H1 (cell line): ENCODE results near the gene NDUFAB1. TPM values are rescaled to one million over a fixed set of nuclear protein-coding genes. Genes with fewer than 3 reads are reported as not detected.

ENCODE experiments used
- CTCF ChIP-seq, 3 experiments: IDR thresholded peaks; 1 replicate in 2 of 3; 2 replicates in 1 of 3; pipeline versions ENCODE4 v1.5.1 to v1.6.1; 2011; ENCODE audit warnings: low read length in 3 of 3, mild to moderate bottlenecking in 3 of 3, inconsistent platforms in 2 of 3, low read depth in 1 of 3, moderate library complexity in 1 of 3; ENCODE audit not compliant: insufficient read depth in 1 of 3; ENCODE audit errors: control extremely low read depth in 1 of 3
- E2F6 ChIP-seq: IDR thresholded peaks from 2 replicates; pipeline ENCODE4 v1.6.1; 2012; ENCODE audit warnings: inconsistent platforms
- TAF7 ChIP-seq: optimal IDR thresholded peaks from 2 replicates; pipeline ENCODE3; 2011; ENCODE audit warnings: low read depth, mild to moderate bottlenecking, inconsistent platforms, low read length, moderate library complexity, borderline replicate concordance
- ZNF274 ChIP-seq: IDR thresholded peaks from 2 replicates; pipeline ENCODE4 v1.7.0; 2012; ENCODE audit warnings: low read length, borderline replicate concordance; ENCODE audit errors: extremely low read depth
- polyA plus RNA-seq, 7 experiments: library from polyadenylated mRNA; depleted of rRNA in 3 of 7; stranded (reverse) in 5 of 7; unstranded in 2 of 7; fragments of >200 nt in 5 of 7; fragments of 200-250 nt in 2 of 7; gene quantifications; 1 replicate in 5 of 7; 2 replicates in 1 of 7; 4 replicates in 1 of 7; pipeline versions ENCODE4 v1.2.1 to v1.2.3, GENCODE V29; 2011 to 2013; ENCODE audit warnings: missing spikeins in 2 of 7, mixed read lengths in 2 of 7
- total RNA-seq: library from RNA; stranded (reverse); fragmentation: NEBNext Ultra II Directional; extraction: Animal tissue kit (Norgen Biotek cat#: 25700); gene quantifications from 2 replicates; pipeline ENCODE4 v1.2.1, GENCODE V29; 2021
- TF ChIP-seq, protein P1 (sequence below): fragments of 300-600 bp; sonication (generic); IDR thresholded peaks from 2 replicates; pipeline ENCODE4 v1.7.1; 2012; ENCODE audit warnings: low read length, moderate library complexity, mild to moderate bottlenecking, inconsistent platforms; ENCODE audit not compliant: insufficient replicate concordance

Gene NDUFAB1
- total and polyA plus RNA-seq, 2 of the 8 experiments (the other 6 are each of a cell fraction or from before 2014, with no cell fraction given) = 135 to 294 TPM

DNA sequence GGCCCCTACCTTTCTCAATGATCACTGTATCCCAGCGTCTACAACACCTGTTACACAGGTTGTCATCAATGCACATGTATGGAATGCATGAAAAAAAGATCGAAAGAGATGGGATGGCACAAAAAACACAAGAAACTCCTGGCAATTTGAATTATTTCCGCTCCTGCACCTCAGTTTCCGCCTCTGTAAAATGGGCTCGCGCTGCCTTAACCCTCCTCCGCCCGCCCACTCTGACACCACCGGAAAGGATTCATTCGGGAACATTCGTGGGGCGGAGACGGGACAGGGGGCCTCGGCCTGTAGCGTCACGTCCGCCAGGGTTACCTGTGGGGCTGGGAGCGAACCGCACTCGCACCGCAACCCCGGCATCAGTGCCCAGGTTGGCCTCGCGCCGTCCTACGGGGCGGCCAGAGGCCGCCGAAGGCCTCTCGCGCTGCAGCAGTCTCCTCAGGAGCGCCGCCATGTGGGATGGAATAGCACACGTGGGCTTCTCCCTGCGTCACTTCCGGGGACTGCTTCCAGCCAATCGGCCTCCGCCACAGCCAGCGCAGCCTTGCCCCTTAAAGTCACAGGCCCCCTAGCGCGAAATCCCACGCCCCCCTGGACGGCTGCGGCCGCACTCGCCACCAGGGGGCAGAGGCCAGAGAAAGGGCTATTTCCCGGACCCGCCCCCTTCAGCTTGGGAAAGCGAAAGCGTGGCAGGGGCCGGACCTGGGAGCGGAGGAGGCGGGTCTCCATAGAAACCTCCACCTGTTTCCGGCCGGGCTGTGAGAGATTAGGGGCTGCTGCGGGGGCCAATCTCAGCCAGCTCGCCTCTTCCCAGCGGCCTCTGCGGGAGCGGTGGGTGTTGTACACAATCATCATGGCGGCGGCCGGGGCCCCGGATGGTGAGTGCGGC lies 39.0 kb downstream of the NDUFAB1 start, which contains the start of the genes EARS2 and UBFD1 (continued):
- TF ChIP-seq, protein P1, sequence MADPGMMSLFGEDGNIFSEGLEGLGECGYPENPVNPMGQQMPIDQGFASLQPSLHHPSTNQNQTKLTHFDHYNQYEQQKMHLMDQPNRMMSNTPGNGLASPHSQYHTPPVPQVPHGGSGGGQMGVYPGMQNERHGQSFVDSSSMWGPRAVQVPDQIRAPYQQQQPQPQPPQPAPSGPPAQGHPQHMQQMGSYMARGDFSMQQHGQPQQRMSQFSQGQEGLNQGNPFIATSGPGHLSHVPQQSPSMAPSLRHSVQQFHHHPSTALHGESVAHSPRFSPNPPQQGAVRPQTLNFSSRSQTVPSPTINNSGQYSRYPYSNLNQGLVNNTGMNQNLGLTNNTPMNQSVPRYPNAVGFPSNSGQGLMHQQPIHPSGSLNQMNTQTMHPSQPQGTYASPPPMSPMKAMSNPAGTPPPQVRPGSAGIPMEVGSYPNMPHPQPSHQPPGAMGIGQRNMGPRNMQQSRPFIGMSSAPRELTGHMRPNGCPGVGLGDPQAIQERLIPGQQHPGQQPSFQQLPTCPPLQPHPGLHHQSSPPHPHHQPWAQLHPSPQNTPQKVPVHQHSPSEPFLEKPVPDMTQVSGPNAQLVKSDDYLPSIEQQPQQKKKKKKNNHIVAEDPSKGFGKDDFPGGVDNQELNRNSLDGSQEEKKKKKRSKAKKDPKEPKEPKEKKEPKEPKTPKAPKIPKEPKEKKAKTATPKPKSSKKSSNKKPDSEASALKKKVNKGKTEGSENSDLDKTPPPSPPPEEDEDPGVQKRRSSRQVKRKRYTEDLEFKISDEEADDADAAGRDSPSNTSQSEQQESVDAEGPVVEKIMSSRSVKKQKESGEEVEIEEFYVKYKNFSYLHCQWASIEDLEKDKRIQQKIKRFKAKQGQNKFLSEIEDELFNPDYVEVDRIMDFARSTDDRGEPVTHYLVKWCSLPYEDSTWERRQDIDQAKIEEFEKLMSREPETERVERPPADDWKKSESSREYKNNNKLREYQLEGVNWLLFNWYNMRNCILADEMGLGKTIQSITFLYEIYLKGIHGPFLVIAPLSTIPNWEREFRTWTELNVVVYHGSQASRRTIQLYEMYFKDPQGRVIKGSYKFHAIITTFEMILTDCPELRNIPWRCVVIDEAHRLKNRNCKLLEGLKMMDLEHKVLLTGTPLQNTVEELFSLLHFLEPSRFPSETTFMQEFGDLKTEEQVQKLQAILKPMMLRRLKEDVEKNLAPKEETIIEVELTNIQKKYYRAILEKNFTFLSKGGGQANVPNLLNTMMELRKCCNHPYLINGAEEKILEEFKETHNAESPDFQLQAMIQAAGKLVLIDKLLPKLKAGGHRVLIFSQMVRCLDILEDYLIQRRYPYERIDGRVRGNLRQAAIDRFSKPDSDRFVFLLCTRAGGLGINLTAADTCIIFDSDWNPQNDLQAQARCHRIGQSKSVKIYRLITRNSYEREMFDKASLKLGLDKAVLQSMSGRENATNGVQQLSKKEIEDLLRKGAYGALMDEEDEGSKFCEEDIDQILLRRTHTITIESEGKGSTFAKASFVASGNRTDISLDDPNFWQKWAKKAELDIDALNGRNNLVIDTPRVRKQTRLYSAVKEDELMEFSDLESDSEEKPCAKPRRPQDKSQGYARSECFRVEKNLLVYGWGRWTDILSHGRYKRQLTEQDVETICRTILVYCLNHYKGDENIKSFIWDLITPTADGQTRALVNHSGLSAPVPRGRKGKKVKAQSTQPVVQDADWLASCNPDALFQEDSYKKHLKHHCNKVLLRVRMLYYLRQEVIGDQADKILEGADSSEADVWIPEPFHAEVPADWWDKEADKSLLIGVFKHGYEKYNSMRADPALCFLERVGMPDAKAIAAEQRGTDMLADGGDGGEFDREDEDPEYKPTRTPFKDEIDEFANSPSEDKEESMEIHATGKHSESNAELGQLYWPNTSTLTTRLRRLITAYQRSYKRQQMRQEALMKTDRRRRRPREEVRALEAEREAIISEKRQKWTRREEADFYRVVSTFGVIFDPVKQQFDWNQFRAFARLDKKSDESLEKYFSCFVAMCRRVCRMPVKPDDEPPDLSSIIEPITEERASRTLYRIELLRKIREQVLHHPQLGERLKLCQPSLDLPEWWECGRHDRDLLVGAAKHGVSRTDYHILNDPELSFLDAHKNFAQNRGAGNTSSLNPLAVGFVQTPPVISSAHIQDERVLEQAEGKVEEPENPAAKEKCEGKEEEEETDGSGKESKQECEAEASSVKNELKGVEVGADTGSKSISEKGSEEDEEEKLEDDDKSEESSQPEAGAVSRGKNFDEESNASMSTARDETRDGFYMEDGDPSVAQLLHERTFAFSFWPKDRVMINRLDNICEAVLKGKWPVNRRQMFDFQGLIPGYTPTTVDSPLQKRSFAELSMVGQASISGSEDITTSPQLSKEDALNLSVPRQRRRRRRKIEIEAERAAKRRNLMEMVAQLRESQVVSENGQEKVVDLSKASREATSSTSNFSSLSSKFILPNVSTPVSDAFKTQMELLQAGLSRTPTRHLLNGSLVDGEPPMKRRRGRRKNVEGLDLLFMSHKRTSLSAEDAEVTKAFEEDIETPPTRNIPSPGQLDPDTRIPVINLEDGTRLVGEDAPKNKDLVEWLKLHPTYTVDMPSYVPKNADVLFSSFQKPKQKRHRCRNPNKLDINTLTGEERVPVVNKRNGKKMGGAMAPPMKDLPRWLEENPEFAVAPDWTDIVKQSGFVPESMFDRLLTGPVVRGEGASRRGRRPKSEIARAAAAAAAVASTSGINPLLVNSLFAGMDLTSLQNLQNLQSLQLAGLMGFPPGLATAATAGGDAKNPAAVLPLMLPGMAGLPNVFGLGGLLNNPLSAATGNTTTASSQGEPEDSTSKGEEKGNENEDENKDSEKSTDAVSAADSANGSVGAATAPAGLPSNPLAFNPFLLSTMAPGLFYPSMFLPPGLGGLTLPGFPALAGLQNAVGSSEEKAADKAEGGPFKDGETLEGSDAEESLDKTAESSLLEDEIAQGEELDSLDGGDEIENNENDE = no peak
- TF ChIP-seq E2F6 = peak; percentile 82
- peak; percentile 51 to 72 (median 64) for TF ChIP-seq CTCF (IDR thresholded peaks at IDR 0.05; ENCODE audit: control extremely low read depth in 1 of 3, insufficient read depth in 1 of 3, low read depth in 1 of 3, low read length in 3 of 3)
- no peak for TF ChIP-seq ZNF274
- TF ChIP-seq TAF7 = peak; percentile 68
